NCI-H2227 (cell line): ENCODE results near the gene TSPO2.
A peak's percentile ranks its signal among the peaks of the same experiment; 100 is the strongest.

Experiments
- DNase-seq: peaks from one replicate; lab custom pipeline; 2025; ENCODE audit not compliant: unreplicated experiment; lab: John Stamatoyannopoulos, UW

The TSPO2 gene

GRCh38 chr6:41027241-41027640 is 15.0 kb upstream of the TSPO2 start:
- DNase-seq: no peak

GRCh38 chr6:41027799-41028560 is 14.3 kb upstream of the TSPO2 start:
- peak; percentile 83 for DNase-seq

- no peak for DNase-seq
Measured at GRCh38 chr6:41028561-41029412, 13.5 kb upstream of the TSPO2 start.

- no peak for DNase-seq
Measured at GRCh38 chr6:41032830-41033229, 9.4 kb upstream of the TSPO2 start.

GRCh38 chr6:41033776-41034175 is 8.5 kb upstream of the TSPO2 start:
- DNase-seq: no peak

- no peak for DNase-seq
Measured at GRCh38 chr6:41036186-41036585, 6.1 kb upstream of the TSPO2 start.

- no peak for DNase-seq
Measured at GRCh38 chr6:41036601-41037000, 5.7 kb upstream of the TSPO2 start.

- no peak for DNase-seq
Measured at GRCh38 chr6:41037107-41037900, 5.0 kb upstream of the TSPO2 start.

- no peak for DNase-seq
Measured at GRCh38 chr6:41038205-41038604, 4.1 kb upstream of the TSPO2 start.

GRCh38 chr6:41039060-41039998 is 2.9 kb upstream of the TSPO2 start, which contains the start of gene UNC5CL:
Gene UNC5CL, minus strand, starts transcription at chr6:41039221. Its CDS starts 4,147 bp downstream, at chr6:41035074.
- DNase-seq: no peak

- DNase-seq: no peak
Measured at GRCh38 chr6:41040101-41040939, 1.9 kb upstream of the TSPO2 start.

GRCh38 chr6:41040940-41041536 is 1.2 kb upstream of the TSPO2 start:
- no peak for DNase-seq

GRCh38 chr6:41043151-41043550 is 884 bp downstream of the TSPO2 start:
- no peak for DNase-seq

- no peak for DNase-seq
Measured at GRCh38 chr6:41045664-41046063, 3.4 kb downstream of the TSPO2 start.

GRCh38 chr6:41046084-41046483 is 3.8 kb downstream of the TSPO2 start:
- DNase-seq: no peak

- no peak for DNase-seq
Measured at GRCh38 chr6:41047306-41047705, 5.0 kb downstream of the TSPO2 start.

GRCh38 chr6:41047745-41048732 is 5.8 kb downstream of the TSPO2 start:
- DNase-seq: no peak

- no peak for DNase-seq
Measured at GRCh38 chr6:41049521-41049920, 7.3 kb downstream of the TSPO2 start.
